GM23338 (cell line): ENCODE measurements around the gene ABCF3. TPM values are rescaled to one million over a fixed set of nuclear protein-coding genes. Genes with fewer than 3 reads are reported as not detected.

ENCODE experiments used
- ATAC-seq: fragments of 200-7000 bp; cut with Tn5 transposase; 3 replicates; pipeline ENCODE4 v1.9.1; 2020
- DNase-seq: peaks from one replicate; pipeline ENCODE4 v3.0.0-alpha.2; 2015; ENCODE audit warnings: low spot score
- H2AFZ ChIP-seq: fragments of 200-600 bp; sonication (generic); 2 replicates; pipeline ENCODE4 v1.8.0; 2016; ENCODE audit warnings: antibody characterized with exemption, mild to moderate bottlenecking, moderate library complexity
- H3F3A ChIP-seq: fragments of 200-600 bp; sonication (generic); replicated peaks from 2 replicates; pipeline ENCODE4 v1.8.0; 2017; ENCODE audit warnings: antibody characterized with exemption, mixed run types, low read depth
- H3K27ac ChIP-seq: fragments of 200-600 bp; sonication (generic); 2 replicates; pipeline ENCODE4 v1.6.1; 2016; ENCODE audit warnings: low read depth
- H3K27me3 ChIP-seq: fragments of 200-600 bp; sonication (generic); 2 replicates; pipeline ENCODE4 v1.8.0; 2016; ENCODE audit warnings: mild to moderate bottlenecking, mixed run types, moderate library complexity; ENCODE audit not compliant: insufficient read depth
- H3K36me3 ChIP-seq: fragments of 200-600 bp; sonication (generic); 2 replicates; pipeline ENCODE4 v1.8.0; 2016; ENCODE audit warnings: mild to moderate bottlenecking; ENCODE audit not compliant: insufficient read depth
- H3K4me1 ChIP-seq: fragments of 200-600 bp; sonication (generic); 2 replicates; pipeline ENCODE4 v1.8.0; 2016; ENCODE audit warnings: mild to moderate bottlenecking, moderate library complexity; ENCODE audit not compliant: insufficient read depth
- H3K4me2 ChIP-seq: fragments of 200-600 bp; sonication (generic); 2 replicates; pipeline ENCODE4 v1.7.1; 2017; ENCODE audit warnings: mixed run types
- H3K4me3 ChIP-seq: fragments of 200-600 bp; sonication (generic); 2 replicates; pipeline ENCODE4 v1.6.1; 2016; ENCODE audit warnings: mixed run types
- H3K79me2 ChIP-seq: fragments of 200-600 bp; sonication (generic); replicated peaks from 2 replicates; pipeline ENCODE4 v1.8.0; 2017; ENCODE audit warnings: mild to moderate bottlenecking; ENCODE audit not compliant: insufficient read depth
- H3K9me2 ChIP-seq: fragments of 200-600 bp; sonication (generic); 2 replicates; pipeline ENCODE4 v1.8.0; 2017; ENCODE audit not compliant: insufficient read depth
- H4K20me1 ChIP-seq: fragments of 200-600 bp; sonication (generic); replicated peaks from 2 replicates; pipeline ENCODE4 v1.8.0; 2017; ENCODE audit warnings: mild to moderate bottlenecking; ENCODE audit not compliant: insufficient read depth
- H3K27ac Mint-ChIP-seq: 2 replicates; pipeline ENCODE4 v1.8.0; 2020; ENCODE audit warnings: inconsistent platforms, mild to moderate bottlenecking, moderate library complexity, mixed read lengths
- H3K27me3 Mint-ChIP-seq: 3 replicates; pipeline ENCODE4 v1.8.0; 2022; ENCODE audit warnings: low read depth, mild to moderate bottlenecking, moderate library complexity, mixed read lengths, inconsistent platforms; ENCODE audit not compliant: insufficient read depth, poor library complexity
- H3K36me3 Mint-ChIP-seq: 3 replicates; pipeline ENCODE4 v1.8.0; 2021; ENCODE audit warnings: low read depth, mild to moderate bottlenecking, inconsistent platforms, moderate library complexity, mixed read lengths
- H3K4me1 Mint-ChIP-seq: 3 replicates; pipeline ENCODE4 v1.8.0; 2020; ENCODE audit warnings: mild to moderate bottlenecking, inconsistent platforms, mixed read lengths
- H3K4me3 Mint-ChIP-seq: 3 replicates; pipeline ENCODE4 v1.8.0; 2021; ENCODE audit warnings: moderate library complexity, mild to moderate bottlenecking, inconsistent platforms, mixed read lengths
- H3K9me3 Mint-ChIP-seq: 3 replicates; pipeline ENCODE4 v1.8.0; 2020; ENCODE audit warnings: moderate library complexity, mild to moderate bottlenecking, inconsistent platforms, mixed read lengths
- CREB1 ChIP-seq: fragments of 250-450 bp; sonication (Bioruptor Pico); IDR thresholded peaks from 2 replicates; pipeline ENCODE4 v1.5.0; 2020; ENCODE audit warnings: low read depth, mild to moderate bottlenecking, moderate library complexity
- EZH2 ChIP-seq: fragments of 200-600 bp; sonication (generic); IDR thresholded peaks from one replicate; pipeline ENCODE4 v1.8.0; 2017; ENCODE audit warnings: antibody characterized with exemption, mild to moderate bottlenecking, low read depth; ENCODE audit not compliant: unreplicated experiment
- NANOG ChIP-seq: IDR thresholded peaks from 2 replicates; pipeline ENCODE4 v1.6.1; 2016; ENCODE audit warnings: antibody characterized with exemption, borderline replicate concordance
- POLR2AphosphoS5 ChIP-seq: IDR thresholded peaks from 2 replicates; pipeline ENCODE4 v1.6.1; 2016; ENCODE audit warnings: antibody characterized with exemption, low read depth
- STAT1 ChIP-seq: IDR thresholded peaks from one replicate; pipeline ENCODE4 v1.6.1; 2016; ENCODE audit warnings: antibody characterized with exemption; ENCODE audit not compliant: unreplicated experiment
- ZNF114 ChIP-seq: fragments of 250-450 bp; sonication (Bioruptor Pico); IDR thresholded peaks from 2 replicates; pipeline ENCODE4 v1.5.0; 2020; ENCODE audit warnings: mild to moderate bottlenecking, moderate library complexity
- ZNF331 ChIP-seq: fragments of 250-450 bp; sonication (Bioruptor Pico); IDR thresholded peaks from 2 replicates; pipeline ENCODE4 v1.5.0; 2020; ENCODE audit warnings: low read depth, mild to moderate bottlenecking, moderate library complexity
- polyA plus RNA-seq: library from polyadenylated mRNA; unstranded; fragments of >200 nt; fragmentation: Nextera tagmentation; extraction: Ambion mirVana; gene quantifications from 2 replicates; pipeline ENCODE4 v1.2.1, GENCODE V29; 2016
- total RNA-seq: library from RNA; depleted of rRNA; stranded (reverse); fragments of >200 nt; shearing (Covaris generic); gene quantifications from 2 replicates; pipeline ENCODE4 v1.2.3, GENCODE V29; 2014
- TF ChIP-seq, protein P1 (sequence below): fragments of 250-450 bp; sonication (Bioruptor Pico); IDR thresholded peaks from 2 replicates; pipeline ENCODE4 v1.5.0; 2020; ENCODE audit warnings: mild to moderate bottlenecking, moderate library complexity
- TF ChIP-seq, protein P2 (sequence below), 2 experiments: fragments of 200-600 bp in 1 of 2; sonication (generic) in 1 of 2; conservative IDR thresholded peaks; 2 replicates each; pipeline versions ENCODE4 v1.5.1 to v1.6.1; 2016 to 2017; ENCODE audit warnings: antibody characterized with exemption in 2 of 2, low read depth in 2 of 2, mild to moderate bottlenecking in 2 of 2, moderate library complexity in 1 of 2
- TF ChIP-seq, protein P3 (sequence below): IDR thresholded peaks from 2 replicates; pipeline ENCODE4 v1.6.1; 2016; ENCODE audit warnings: antibody characterized with exemption
- TF ChIP-seq, protein P4 (sequence below): IDR thresholded peaks from one replicate; pipeline ENCODE4 v1.6.1; 2018; ENCODE audit warnings: antibody characterized with exemption; ENCODE audit not compliant: unreplicated experiment

The ABCF3 gene
- total and polyA plus RNA-seq, 2 experiments from 2014 or later, result 33.4 to 48.9 TPM

DNA sequence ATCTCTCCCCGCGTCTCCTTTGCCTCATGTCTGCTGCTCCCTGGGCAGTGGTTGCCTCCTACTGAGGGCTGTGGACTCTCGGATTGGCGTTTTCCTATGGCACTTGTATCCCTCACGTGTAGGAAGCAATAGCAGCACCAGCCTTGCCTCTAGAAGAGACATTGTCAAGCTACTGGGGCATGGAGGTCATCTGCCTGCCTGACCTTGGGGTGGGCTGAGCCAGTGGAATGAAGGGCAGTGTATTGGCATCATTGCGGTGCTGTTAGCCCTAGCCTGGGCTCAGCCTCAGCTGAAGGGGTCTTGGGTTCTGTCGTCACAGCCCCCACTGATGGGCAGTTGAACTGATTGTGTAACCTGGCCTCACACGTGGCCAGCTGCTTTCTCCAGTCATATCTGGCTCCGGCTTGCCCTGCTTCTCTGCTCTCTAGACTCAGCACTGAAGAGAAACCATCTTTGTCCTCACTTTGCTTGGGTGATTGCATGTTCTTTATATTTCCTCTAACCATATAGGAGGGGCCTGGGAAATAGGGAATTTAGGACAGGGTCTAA lies 8.1 kb downstream of the ABCF3 start:
- Histone ChIP-seq H3K27ac (no peak overlapping the region), H3K4me1 (no peaks in the 10 kb centered on the region), H2AFZ (no peak overlapping the region), H3K9me2 (no peaks in the 10 kb centered on the region), H3K4me2 (no peak overlapping the region), H3F3A (no peaks in the 10 kb centered on the region), H3K4me3 (no peak overlapping the region), H3K79me2 (peaks cover 6% of the 10 kb centered on the region; the same call in 1 of the 2 replicates), H4K20me1 (peaks cover 5% of the 10 kb centered on the region; the same call in 1 of the 2 replicates), H3K36me3 (peaks cover 10% of the 10 kb centered on the region), H3K27me3 (no peaks in the 10 kb centered on the region)
- no peaks in the 10 kb centered on the region for H3K4me1 Mint-ChIP-seq
- DNase-seq, result no peak
- H3K9me3 Mint-ChIP-seq, result no peaks in the 10 kb centered on the region
- H3K27ac Mint-ChIP-seq, result no peak overlapping the region
- no peak overlapping the region for H3K4me3 Mint-ChIP-seq
- peaks cover 53% of the 10 kb centered on the region for H3K36me3 Mint-ChIP-seq
- no peak for ATAC-seq
- peaks cover 2% of the 10 kb centered on the region for H3K27me3 Mint-ChIP-seq
- no peak for TF ChIP-seq CREB1 (CRISPR knock-in tag)
- TF ChIP-seq, protein P1, sequence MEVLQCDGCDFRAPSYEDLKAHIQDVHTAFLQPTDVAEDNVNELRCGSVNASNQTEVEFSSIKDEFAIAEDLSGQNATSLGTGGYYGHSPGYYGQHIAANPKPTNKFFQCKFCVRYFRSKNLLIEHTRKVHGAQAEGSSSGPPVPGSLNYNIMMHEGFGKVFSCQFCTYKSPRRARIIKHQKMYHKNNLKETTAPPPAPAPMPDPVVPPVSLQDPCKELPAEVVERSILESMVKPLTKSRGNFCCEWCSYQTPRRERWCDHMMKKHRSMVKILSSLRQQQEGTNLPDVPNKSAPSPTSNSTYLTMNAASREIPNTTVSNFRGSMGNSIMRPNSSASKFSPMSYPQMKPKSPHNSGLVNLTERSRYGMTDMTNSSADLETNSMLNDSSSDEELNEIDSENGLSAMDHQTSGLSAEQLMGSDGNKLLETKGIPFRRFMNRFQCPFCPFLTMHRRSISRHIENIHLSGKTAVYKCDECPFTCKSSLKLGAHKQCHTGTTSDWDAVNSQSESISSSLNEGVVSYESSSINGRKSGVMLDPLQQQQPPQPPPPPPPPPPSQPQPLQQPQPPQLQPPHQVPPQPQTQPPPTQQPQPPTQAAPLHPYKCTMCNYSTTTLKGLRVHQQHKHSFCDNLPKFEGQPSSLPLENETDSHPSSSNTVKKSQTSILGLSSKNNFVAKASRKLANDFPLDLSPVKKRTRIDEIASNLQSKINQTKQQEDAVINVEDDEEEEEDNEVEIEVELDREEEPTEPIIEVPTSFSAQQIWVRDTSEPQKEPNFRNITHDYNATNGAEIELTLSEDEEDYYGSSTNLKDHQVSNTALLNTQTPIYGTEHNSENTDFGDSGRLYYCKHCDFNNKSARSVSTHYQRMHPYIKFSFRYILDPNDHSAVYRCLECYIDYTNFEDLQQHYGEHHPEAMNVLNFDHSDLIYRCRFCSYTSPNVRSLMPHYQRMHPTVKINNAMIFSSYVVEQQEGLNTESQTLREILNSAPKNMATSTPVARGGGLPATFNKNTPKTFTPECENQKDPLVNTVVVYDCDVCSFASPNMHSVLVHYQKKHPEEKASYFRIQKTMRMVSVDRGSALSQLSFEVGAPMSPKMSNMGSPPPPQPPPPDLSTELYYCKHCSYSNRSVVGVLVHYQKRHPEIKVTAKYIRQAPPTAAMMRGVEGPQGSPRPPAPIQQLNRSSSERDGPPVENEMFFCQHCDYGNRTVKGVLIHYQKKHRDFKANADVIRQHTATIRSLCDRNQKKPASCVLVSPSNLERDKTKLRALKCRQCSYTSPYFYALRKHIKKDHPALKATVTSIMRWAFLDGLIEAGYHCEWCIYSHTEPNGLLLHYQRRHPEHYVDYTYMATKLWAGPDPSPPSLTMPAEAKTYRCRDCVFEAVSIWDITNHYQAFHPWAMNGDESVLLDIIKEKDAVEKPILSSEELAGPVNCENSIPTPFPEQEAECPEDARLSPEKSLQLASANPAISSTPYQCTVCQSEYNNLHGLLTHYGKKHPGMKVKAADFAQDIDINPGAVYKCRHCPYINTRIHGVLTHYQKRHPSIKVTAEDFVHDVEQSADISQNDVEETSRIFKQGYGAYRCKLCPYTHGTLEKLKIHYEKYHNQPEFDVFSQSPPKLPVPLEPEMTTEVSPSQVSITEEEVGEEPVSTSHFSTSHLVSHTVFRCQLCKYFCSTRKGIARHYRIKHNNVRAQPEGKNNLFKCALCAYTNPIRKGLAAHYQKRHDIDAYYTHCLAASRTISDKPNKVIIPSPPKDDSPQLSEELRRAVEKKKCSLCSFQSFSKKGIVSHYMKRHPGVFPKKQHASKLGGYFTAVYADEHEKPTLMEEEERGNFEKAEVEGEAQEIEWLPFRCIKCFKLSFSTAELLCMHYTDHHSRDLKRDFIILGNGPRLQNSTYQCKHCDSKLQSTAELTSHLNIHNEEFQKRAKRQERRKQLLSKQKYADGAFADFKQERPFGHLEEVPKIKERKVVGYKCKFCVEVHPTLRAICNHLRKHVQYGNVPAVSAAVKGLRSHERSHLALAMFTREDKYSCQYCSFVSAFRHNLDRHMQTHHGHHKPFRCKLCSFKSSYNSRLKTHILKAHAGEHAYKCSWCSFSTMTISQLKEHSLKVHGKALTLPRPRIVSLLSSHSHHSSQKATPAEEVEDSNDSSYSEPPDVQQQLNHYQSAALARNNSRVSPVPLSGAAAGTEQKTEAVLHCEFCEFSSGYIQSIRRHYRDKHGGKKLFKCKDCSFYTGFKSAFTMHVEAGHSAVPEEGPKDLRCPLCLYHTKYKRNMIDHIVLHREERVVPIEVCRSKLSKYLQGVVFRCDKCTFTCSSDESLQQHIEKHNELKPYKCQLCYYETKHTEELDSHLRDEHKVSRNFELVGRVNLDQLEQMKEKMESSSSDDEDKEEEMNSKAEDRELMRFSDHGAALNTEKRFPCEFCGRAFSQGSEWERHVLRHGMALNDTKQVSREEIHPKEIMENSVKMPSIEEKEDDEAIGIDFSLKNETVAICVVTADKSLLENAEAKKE, result no peak
- TF ChIP-seq, protein P2, sequence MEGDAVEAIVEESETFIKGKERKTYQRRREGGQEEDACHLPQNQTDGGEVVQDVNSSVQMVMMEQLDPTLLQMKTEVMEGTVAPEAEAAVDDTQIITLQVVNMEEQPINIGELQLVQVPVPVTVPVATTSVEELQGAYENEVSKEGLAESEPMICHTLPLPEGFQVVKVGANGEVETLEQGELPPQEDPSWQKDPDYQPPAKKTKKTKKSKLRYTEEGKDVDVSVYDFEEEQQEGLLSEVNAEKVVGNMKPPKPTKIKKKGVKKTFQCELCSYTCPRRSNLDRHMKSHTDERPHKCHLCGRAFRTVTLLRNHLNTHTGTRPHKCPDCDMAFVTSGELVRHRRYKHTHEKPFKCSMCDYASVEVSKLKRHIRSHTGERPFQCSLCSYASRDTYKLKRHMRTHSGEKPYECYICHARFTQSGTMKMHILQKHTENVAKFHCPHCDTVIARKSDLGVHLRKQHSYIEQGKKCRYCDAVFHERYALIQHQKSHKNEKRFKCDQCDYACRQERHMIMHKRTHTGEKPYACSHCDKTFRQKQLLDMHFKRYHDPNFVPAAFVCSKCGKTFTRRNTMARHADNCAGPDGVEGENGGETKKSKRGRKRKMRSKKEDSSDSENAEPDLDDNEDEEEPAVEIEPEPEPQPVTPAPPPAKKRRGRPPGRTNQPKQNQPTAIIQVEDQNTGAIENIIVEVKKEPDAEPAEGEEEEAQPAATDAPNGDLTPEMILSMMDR (conservative IDR thresholded peaks at IDR 0.05; ENCODE audit: low read depth in 2 of 2), result no peak
- TF ChIP-seq STAT1, result no peak
- TF ChIP-seq, protein P3, sequence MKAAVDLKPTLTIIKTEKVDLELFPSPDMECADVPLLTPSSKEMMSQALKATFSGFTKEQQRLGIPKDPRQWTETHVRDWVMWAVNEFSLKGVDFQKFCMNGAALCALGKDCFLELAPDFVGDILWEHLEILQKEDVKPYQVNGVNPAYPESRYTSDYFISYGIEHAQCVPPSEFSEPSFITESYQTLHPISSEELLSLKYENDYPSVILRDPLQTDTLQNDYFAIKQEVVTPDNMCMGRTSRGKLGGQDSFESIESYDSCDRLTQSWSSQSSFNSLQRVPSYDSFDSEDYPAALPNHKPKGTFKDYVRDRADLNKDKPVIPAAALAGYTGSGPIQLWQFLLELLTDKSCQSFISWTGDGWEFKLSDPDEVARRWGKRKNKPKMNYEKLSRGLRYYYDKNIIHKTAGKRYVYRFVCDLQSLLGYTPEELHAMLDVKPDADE, result no peak
- TF ChIP-seq POLR2AphosphoS5, result no peak
- TF ChIP-seq, protein P4, sequence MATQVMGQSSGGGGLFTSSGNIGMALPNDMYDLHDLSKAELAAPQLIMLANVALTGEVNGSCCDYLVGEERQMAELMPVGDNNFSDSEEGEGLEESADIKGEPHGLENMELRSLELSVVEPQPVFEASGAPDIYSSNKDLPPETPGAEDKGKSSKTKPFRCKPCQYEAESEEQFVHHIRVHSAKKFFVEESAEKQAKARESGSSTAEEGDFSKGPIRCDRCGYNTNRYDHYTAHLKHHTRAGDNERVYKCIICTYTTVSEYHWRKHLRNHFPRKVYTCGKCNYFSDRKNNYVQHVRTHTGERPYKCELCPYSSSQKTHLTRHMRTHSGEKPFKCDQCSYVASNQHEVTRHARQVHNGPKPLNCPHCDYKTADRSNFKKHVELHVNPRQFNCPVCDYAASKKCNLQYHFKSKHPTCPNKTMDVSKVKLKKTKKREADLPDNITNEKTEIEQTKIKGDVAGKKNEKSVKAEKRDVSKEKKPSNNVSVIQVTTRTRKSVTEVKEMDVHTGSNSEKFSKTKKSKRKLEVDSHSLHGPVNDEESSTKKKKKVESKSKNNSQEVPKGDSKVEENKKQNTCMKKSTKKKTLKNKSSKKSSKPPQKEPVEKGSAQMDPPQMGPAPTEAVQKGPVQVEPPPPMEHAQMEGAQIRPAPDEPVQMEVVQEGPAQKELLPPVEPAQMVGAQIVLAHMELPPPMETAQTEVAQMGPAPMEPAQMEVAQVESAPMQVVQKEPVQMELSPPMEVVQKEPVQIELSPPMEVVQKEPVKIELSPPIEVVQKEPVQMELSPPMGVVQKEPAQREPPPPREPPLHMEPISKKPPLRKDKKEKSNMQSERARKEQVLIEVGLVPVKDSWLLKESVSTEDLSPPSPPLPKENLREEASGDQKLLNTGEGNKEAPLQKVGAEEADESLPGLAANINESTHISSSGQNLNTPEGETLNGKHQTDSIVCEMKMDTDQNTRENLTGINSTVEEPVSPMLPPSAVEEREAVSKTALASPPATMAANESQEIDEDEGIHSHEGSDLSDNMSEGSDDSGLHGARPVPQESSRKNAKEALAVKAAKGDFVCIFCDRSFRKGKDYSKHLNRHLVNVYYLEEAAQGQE, result no peak
- no peak for TF ChIP-seq ZNF114 (CRISPR knock-in tag)
- TF ChIP-seq EZH2, result no peak
- no peak for TF ChIP-seq ZNF331 (CRISPR knock-in tag)
- TF ChIP-seq NANOG, result no peak
